ENCODE data around the gene GP1BA. TPM values are rescaled to one million over a fixed set of nuclear protein-coding genes. Genes with fewer than 3 reads are reported as not detected.

Gene GP1BA
- polyA plus RNA-seq, 1 donor (not counting 4 experiments of a cell fraction or from before 2014, with no cell fraction given): not detected

DNA sequence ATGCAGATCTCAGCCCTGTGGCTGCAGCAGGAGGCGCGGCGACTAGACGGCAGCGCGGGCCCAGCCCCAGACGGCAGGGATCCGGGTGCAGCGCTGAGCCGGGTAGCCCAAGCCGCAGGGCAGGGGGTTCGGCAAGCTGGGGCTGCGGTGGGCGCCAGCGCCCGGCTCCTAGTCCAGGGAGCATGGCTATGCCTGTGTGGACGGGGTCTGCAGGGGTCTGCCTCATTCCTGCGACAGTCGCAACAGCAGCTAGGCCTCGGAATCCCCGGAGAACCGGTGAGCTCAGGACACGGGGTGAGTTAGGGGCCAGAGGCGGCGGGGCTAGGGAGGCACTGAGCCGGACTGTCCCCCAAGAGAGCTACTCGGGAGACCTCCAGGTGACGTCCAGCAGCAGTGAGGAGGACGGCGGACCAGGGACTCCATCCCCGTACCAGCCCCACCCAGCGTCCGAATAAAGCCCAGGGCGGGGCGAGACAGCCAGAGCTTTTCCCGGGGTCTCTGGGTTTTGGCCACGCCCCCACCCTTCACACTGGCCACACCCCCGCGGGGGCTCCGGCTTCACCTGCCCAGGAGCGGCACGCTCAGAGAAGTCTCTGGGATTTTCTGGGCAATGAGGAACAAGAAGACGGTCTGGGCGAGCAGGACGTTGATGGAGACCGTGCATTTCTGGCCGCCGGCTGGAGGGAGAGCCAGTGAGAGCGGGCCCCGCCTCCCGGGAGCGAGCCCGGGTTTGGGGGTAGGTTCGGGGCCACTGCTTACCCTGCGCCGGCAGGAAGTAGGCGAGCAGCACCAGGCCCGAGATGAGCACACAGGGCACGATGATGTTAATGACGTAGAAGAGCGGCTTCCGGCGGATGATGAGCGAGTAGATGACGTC, 31.6 kb upstream of the GP1BA start:
- H3K36me3 ChIP-seq (ENCODE audit: control insufficient read depth in 2 of 2, extremely low read depth in 1 of 2, insufficient read depth in 2 of 2, low read length in 2 of 2): peaks cover 8 to 14% of the 10 kb centered on the region in 2 experiments
- TF ChIP-seq, protein P1, sequence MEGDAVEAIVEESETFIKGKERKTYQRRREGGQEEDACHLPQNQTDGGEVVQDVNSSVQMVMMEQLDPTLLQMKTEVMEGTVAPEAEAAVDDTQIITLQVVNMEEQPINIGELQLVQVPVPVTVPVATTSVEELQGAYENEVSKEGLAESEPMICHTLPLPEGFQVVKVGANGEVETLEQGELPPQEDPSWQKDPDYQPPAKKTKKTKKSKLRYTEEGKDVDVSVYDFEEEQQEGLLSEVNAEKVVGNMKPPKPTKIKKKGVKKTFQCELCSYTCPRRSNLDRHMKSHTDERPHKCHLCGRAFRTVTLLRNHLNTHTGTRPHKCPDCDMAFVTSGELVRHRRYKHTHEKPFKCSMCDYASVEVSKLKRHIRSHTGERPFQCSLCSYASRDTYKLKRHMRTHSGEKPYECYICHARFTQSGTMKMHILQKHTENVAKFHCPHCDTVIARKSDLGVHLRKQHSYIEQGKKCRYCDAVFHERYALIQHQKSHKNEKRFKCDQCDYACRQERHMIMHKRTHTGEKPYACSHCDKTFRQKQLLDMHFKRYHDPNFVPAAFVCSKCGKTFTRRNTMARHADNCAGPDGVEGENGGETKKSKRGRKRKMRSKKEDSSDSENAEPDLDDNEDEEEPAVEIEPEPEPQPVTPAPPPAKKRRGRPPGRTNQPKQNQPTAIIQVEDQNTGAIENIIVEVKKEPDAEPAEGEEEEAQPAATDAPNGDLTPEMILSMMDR (optimal IDR thresholded peaks at IDR 0.05 in 1 of 3, IDR thresholded peaks at IDR 0.05 in 1 of 3, conservative IDR thresholded peaks at IDR 0.05 in 1 of 3; ENCODE audit: extremely low read depth in 1 of 3, insufficient read depth in 2 of 3, low read length in 3 of 3): no peak
- no peak for TF ChIP-seq EZH2 (IDR thresholded peaks at IDR 0.05; ENCODE audit: low read length)
- H3K27me3 ChIP-seq (ENCODE audit: control insufficient read depth, extremely low read depth, insufficient read depth, low read length): no peaks in the 10 kb centered on the region
- H3K9me3 ChIP-seq (ENCODE audit: control insufficient read depth, low read depth, low read length): no peaks in the 10 kb centered on the region
- no peak overlapping the region for H3K4me3 ChIP-seq (ENCODE audit: control insufficient read depth in 2 of 3, extremely low read depth in 1 of 3, insufficient read depth in 2 of 3, low read depth in 1 of 3, low read length in 3 of 3)
- no peak for DNase-seq (ENCODE audit: low read depth, low spot score)
- peaks cover 16% of the 10 kb centered on the region for H3K4me1 ChIP-seq (ENCODE audit: control insufficient read depth, extremely low read depth, insufficient read depth, low read length)
- H3K79me2 ChIP-seq (ENCODE audit: control insufficient read depth, insufficient read depth, low read length): no peaks in the 10 kb centered on the region
- no peak overlapping the region for H3K9ac ChIP-seq (ENCODE audit: control insufficient read depth, extremely low read depth, insufficient read depth, low read length)
- no peak for FAIRE-seq
- no peaks in the 10 kb centered on the region for H3K9me1 ChIP-seq (ENCODE audit: control insufficient read depth, extremely low read depth, insufficient read depth, low read length)
- H2AFZ ChIP-seq (ENCODE audit: control insufficient read depth, low read length): no peak overlapping the region
- peaks cover 15% of the 10 kb centered on the region for H4K20me1 ChIP-seq (ENCODE audit: control insufficient read depth, extremely low read depth, insufficient read depth, low read length)
- H3K27ac ChIP-seq (ENCODE audit: control insufficient read depth, insufficient read depth, low read length): no peak overlapping the region
- dilution Hi-C loops (cut with MboI; ENCODE audit: extremely low pct_ligation_motif_present, low sequenced_read_pairs): no loop called here
- no peak overlapping the region for H3K4me2 ChIP-seq (ENCODE audit: control insufficient read depth, extremely low read depth, insufficient read depth, low read depth, low read length)

DNA sequence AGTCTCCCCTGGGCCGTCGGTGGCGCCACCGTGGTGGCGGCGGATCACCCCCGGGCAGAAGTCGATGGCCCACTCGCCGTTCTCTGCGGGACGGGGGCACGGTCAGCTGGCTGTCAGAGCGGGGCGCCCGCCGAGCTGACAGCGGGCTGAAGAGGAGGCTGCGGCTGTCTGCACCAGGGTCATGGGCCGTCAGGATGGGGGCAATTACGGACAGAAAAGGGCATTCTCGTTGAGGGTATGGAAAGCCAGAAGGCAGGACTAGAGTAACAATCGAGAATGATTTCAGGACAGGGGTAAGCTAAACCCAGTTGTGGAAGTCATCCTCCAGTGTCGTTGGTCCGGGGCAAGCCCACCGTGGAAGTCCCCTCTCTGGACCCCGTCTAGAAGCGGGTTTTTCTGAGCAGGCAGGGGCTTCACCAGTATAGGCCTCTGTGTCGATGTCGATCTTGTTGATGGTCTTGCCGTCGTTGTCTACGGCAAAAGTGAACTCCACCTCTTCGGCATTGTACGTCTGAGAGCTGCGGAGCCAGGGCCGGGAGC, 30.9 kb upstream of the GP1BA start:
- TF ChIP-seq, protein P1 (optimal IDR thresholded peaks at IDR 0.05 in 1 of 3, IDR thresholded peaks at IDR 0.05 in 1 of 3, conservative IDR thresholded peaks at IDR 0.05 in 1 of 3; ENCODE audit: extremely low read depth in 1 of 3, insufficient read depth in 2 of 3, low read length in 3 of 3): no peak
- TF ChIP-seq EZH2 (IDR thresholded peaks at IDR 0.05; ENCODE audit: low read length): no peak
- Histone ChIP-seq H2AFZ (ENCODE audit: control insufficient read depth, low read length) (no peak overlapping the region), H3K9ac (ENCODE audit: control insufficient read depth, extremely low read depth, insufficient read depth, low read length) (no peak overlapping the region), H3K36me3 (ENCODE audit: control insufficient read depth in 2 of 2, extremely low read depth in 1 of 2, insufficient read depth in 2 of 2, low read length in 2 of 2) (peaks cover 7 to 9% of the 10 kb centered on the region in 2 experiments), H3K4me1 (ENCODE audit: control insufficient read depth, extremely low read depth, insufficient read depth, low read length) (peaks cover 16% of the 10 kb centered on the region), H3K9me1 (ENCODE audit: control insufficient read depth, extremely low read depth, insufficient read depth, low read length) (no peaks in the 10 kb centered on the region), H3K4me2 (ENCODE audit: control insufficient read depth, extremely low read depth, insufficient read depth, low read depth, low read length) (no peak overlapping the region), H3K4me3 (ENCODE audit: control insufficient read depth in 2 of 3, extremely low read depth in 1 of 3, insufficient read depth in 2 of 3, low read depth in 1 of 3, low read length in 3 of 3) (no peak overlapping the region), H3K9me3 (ENCODE audit: control insufficient read depth, low read depth, low read length) (no peaks in the 10 kb centered on the region), H4K20me1 (ENCODE audit: control insufficient read depth, extremely low read depth, insufficient read depth, low read length) (peaks cover 12% of the 10 kb centered on the region), H3K79me2 (ENCODE audit: control insufficient read depth, insufficient read depth, low read length) (no peaks in the 10 kb centered on the region), H3K27ac (ENCODE audit: control insufficient read depth, insufficient read depth, low read length) (no peak overlapping the region), H3K27me3 (ENCODE audit: control insufficient read depth, extremely low read depth, insufficient read depth, low read length) (no peaks in the 10 kb centered on the region)
- dilution Hi-C loops (cut with MboI; ENCODE audit: extremely low pct_ligation_motif_present, low sequenced_read_pairs): no loop called here
- DNase-seq (ENCODE audit: low read depth, low spot score) (no peak), FAIRE-seq (no peak)
